Breast epithelium (tissue), 4 donors: ENCODE results near the gene TRMT44. TPM values are rescaled to one million over a fixed set of nuclear protein-coding genes. Genes with fewer than 3 reads are reported as not detected.
"Not testable (repeated sequence)": the region's sequence is repeated elsewhere in the genome, so short reads cannot be mapped to it uniquely, and the experiment has no call there.

Experiments
- DNase-seq, 2 donors: peaks; one replicate each; pipeline ENCODE4 v3.0.0-alpha.2; 2019; ENCODE audit warnings: low spot score in 2 of 2
- H3K27ac ChIP-seq, 2 donors: fragments of 200-600 bp; sonication (generic) in 1 of 2; one replicate each; pipeline ENCODE4 v1.5.1; 2016 to 2019; ENCODE audit warnings: mild to moderate bottlenecking in 1 of 2
- H3K27me3 ChIP-seq, 2 donors: fragments of 200-600 bp; sonication (generic) in 1 of 2; one replicate each; pipeline versions ENCODE4 v1.5.1 to v1.6.0; 2017 to 2019; ENCODE audit warnings: control low read depth in 1 of 2, mild to moderate bottlenecking in 1 of 2
- H3K36me3 ChIP-seq: fragments of 200-600 bp; one replicate; pipeline ENCODE4 v1.5.1; 2019
- H3K4me1 ChIP-seq, 2 donors: fragments of 200-600 bp; sonication (generic); one replicate each; pipeline ENCODE4 v1.5.1; 2016 to 2019; ENCODE audit warnings: control low read depth in 1 of 2
- H3K4me3 ChIP-seq, 3 donors: fragments of 200-600 bp; sonication (generic); 1 replicate in 2 of 3; 2 replicates in 1 of 3; pipeline ENCODE4 v1.5.1; 2016 to 2019; ENCODE audit warnings: mild to moderate bottlenecking in 3 of 3, moderate library complexity in 2 of 3
- H3K9me3 ChIP-seq, 2 donors: fragments of 200-600 bp; sonication (generic) in 1 of 2; one replicate each; pipeline ENCODE4 v1.5.1; 2016 to 2019; ENCODE audit warnings: control low read depth in 1 of 2
- POLR2A ChIP-seq: fragments of 450-650 bp; IDR thresholded peaks from one replicate; pipeline ENCODE4 v1.6.1; 2016; ENCODE audit warnings: antibody characterized with exemption, mild to moderate bottlenecking, moderate library complexity
- POLR2AphosphoS5 ChIP-seq, 3 donors: sonication (generic); formaldehyde crosslinking; IDR thresholded peaks; one replicate each; pipeline ENCODE4 v1.6.1; 2017; ENCODE audit warnings: antibody characterized with exemption in 3 of 3
- intact Hi-C: fragments of 100-400 bp; cut with DNase I; formaldehyde crosslinking; loops from one replicate; pipeline ENCODE4 v1.15.1; 2023; ENCODE audit warnings: low total_unique reads
- total RNA-seq, 3 donors: library from RNA; depleted of rRNA; stranded (reverse); fragments of >200 nt; gene quantifications; one replicate each; pipeline ENCODE4 v1.1.0, GENCODE V29; 2016
- TF ChIP-seq, protein P1 (sequence below), 3 donors: fragments of 450-650 bp; IDR thresholded peaks; one replicate each; pipeline ENCODE4 v1.5.1; 2016 to 2017; ENCODE audit warnings: antibody characterized with exemption in 3 of 3, mild to moderate bottlenecking in 3 of 3, moderate library complexity in 3 of 3

The TRMT44 gene
- total RNA-seq, 3 donors from 2014 or later = 24.6 to 47.7 (median 28.2) TPM

DNA sequence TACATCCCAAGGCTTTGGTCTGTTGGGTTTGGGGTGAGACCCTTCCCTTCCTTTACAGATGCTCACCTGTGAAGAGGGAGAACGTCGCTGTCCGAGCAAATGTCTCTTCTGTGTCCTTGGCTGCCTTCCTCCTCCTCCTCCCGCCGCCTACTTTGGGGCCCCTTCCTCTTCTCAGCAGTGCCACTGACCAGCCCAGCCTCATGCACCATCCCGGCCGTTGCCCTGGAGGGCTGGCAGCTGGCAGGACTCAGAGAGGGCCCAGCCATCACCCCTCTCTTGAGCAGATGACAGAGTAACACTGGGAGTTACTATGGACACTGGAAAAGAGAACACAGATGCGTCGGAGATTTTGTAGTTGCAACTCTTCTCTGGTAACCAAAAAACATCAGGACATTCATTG lies 68.2 kb downstream of the TRMT44 start:
- Histone ChIP-seq H3K9me3 (no peaks in the 10 kb centered on the region), H3K4me1 (peaks cover 12 to 19% of the 10 kb centered on the region in 2 donors), H3K27me3 (no peaks in the 10 kb centered on the region), H3K27ac (peak overlapping the region in 1 of 2 donors; percentile 96), H3K36me3 (no peaks in the 10 kb centered on the region), H3K4me3 (no peak overlapping the region)
- intact Hi-C loops = no loop called here
- no peak for DNase-seq
- TF ChIP-seq POLR2AphosphoS5 (IDR thresholded peaks at IDR 0.05) = no peak
- TF ChIP-seq POLR2A = no peak
- TF ChIP-seq, protein P1, sequence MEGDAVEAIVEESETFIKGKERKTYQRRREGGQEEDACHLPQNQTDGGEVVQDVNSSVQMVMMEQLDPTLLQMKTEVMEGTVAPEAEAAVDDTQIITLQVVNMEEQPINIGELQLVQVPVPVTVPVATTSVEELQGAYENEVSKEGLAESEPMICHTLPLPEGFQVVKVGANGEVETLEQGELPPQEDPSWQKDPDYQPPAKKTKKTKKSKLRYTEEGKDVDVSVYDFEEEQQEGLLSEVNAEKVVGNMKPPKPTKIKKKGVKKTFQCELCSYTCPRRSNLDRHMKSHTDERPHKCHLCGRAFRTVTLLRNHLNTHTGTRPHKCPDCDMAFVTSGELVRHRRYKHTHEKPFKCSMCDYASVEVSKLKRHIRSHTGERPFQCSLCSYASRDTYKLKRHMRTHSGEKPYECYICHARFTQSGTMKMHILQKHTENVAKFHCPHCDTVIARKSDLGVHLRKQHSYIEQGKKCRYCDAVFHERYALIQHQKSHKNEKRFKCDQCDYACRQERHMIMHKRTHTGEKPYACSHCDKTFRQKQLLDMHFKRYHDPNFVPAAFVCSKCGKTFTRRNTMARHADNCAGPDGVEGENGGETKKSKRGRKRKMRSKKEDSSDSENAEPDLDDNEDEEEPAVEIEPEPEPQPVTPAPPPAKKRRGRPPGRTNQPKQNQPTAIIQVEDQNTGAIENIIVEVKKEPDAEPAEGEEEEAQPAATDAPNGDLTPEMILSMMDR (IDR thresholded peaks at IDR 0.05) = no peak

DNA sequence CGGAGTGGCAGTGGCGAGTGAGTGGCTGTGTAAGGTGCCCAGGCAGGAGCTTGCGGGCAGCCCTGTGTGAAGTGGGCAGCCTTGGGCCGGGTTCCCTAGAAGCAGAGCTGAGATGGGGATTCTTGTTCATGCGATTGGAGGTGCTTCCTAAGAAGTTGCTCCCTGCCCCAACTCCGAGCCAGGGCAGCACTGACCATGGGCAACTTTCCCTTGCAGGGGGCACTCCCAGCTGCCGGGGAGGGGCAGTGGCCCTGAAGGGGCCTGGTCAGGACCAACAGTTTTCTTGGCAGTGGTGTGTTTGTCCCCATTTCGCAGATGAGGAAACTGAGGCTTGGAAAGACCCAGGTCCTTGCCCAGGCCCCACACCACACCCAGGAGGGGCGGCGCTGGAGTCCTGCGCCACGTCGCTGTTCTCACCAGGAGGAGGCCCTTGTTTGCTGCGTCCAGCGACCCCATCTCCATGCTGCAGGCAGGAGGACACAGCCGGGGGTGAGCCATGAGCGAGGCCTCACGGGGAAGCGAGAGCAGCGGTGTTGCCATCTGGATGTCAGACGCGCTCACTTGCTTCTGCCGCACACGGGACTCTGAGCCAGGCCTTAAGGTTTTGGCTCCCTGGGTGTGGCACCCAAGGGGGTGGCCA lies 68.9 kb downstream of the TRMT44 start:
- TF ChIP-seq, protein P1 (IDR thresholded peaks at IDR 0.05) = no peak
- TF ChIP-seq POLR2AphosphoS5 (IDR thresholded peaks at IDR 0.05) = no peak
- no peak for TF ChIP-seq POLR2A
- H3K36me3 ChIP-seq = no peaks in the 10 kb centered on the region
- H3K27me3 ChIP-seq = no peaks in the 10 kb centered on the region
- H3K27ac ChIP-seq = peak overlapping the region in 1 of 2 donors; percentile 96
- H3K4me3 ChIP-seq = no peak overlapping the region
- intact Hi-C loops = no loop called here
- H3K9me3 ChIP-seq = no peaks in the 10 kb centered on the region
- no peak for DNase-seq
- H3K4me1 ChIP-seq = peaks cover 12 to 14% of the 10 kb centered on the region in 2 donors

DNA sequence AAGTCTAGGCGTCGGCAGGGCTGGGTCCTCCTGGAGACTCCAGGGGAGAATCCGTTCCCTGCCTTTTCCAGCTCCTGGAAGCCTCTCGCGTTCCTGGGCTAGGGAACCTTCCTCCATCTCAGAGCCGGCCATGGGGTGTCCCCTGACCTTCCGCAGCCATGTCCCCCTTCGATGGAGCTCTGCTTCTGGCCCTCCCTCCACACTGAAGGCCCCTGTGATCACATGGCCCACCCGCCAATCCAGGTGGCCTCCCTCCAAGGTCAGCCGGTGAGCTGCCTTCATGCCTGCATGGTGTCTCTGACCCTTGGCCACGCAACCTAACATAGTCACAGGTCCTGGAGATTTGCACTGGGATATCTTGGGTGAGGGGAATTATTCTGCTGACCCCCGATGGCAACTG lies 69.6 kb downstream of the TRMT44 start:
- intact Hi-C loops = no loop called here
- H3K4me1 ChIP-seq = peaks cover 9 to 12% of the 10 kb centered on the region in 2 donors

DNA sequence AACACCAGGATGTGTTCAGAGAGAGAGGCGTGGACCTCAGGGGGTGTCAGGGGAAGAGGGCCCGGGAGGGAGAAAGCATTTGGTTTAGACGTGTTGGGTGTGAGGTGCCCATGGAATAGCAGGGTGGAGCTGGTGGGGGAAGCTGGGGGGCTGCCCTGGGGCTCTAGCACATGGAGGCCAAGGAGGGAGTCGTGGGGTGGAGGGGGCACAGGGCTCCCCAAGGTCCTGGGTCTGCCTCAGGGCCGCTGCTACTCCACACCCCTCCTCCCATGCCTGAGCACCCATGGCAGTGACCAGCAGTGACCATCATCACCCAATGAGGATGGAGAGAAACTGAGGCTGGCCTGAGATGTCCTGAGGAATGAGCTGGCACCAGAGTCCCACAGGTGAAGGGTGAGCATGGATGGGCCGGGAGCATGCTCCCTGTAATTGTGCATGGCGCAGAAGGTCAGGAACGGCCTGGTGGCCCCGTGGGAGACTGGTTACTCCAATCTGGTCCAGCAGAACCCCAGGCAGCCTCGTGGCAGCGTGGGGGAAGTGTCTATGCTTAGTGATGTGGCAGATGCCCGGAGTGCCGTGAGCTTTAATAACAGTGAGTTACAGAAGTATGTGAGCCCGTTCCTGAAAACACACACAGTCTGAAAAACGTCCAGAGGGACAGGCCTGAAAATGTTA lies 70.2 kb downstream of the TRMT44 start:
- TF ChIP-seq POLR2A (no peak), POLR2AphosphoS5 (IDR thresholded peaks at IDR 0.05) (no peak)
- TF ChIP-seq, protein P1 (IDR thresholded peaks at IDR 0.05) = no peak
- Histone ChIP-seq H3K27ac (no peak overlapping the region), H3K36me3 (no peaks in the 10 kb centered on the region), H3K4me3 (no peak overlapping the region), H3K9me3 (no peaks in the 10 kb centered on the region), H3K27me3 (no peaks in the 10 kb centered on the region), H3K4me1 (peaks cover 9 to 12% of the 10 kb centered on the region in 2 donors)
- intact Hi-C loops = no loop called here
- DNase-seq = no peak

More for the DNA sequence above, 69.6 kb downstream of the TRMT44 start:
- TF ChIP-seq POLR2AphosphoS5 (IDR thresholded peaks at IDR 0.05) (no peak), POLR2A (no peak)
- TF ChIP-seq, protein P1 (IDR thresholded peaks at IDR 0.05) = no peak
- no peak for DNase-seq
- H3K27me3 ChIP-seq = no peaks in the 10 kb centered on the region
- no peaks in the 10 kb centered on the region for H3K36me3 ChIP-seq
- H3K9me3 ChIP-seq = no peaks in the 10 kb centered on the region
- no peak overlapping the region for H3K27ac ChIP-seq
- no peak overlapping the region for H3K4me3 ChIP-seq

DNA sequence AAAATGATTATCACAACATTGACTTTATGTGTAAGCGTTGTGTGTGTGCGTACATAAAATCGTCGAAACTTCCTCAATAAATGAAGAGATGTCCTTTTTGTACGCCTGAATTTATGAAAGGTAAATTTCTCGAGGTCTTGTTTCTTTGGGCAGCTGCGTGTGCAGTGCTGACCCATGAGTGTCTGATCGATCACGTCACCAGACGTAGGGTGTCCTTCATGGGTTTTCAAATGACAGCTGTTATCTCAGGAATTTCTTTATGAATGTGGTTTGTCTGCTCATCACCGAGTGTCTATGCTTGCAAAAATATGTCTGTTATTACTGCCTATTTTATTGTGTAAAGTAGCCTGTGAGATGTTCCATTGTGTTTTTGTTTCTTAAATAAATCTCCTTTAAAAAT lies 71.9 kb downstream of the TRMT44 start:
- H3K4me3 ChIP-seq = no peak overlapping the region
- intact Hi-C loops = no loop called here
- no peaks in the 10 kb centered on the region for H3K9me3 ChIP-seq
- TF ChIP-seq POLR2AphosphoS5 (IDR thresholded peaks at IDR 0.05) (no peak), POLR2A (no peak)
- TF ChIP-seq, protein P1 (IDR thresholded peaks at IDR 0.05) = no peak
- DNase-seq = no peak
- H3K36me3 ChIP-seq = no peaks in the 10 kb centered on the region
- H3K27ac ChIP-seq = no peak overlapping the region
- peaks cover 0 to 1% of the 10 kb centered on the region in 2 donors for H3K4me1 ChIP-seq
- H3K27me3 ChIP-seq = no peaks in the 10 kb centered on the region

DNA sequence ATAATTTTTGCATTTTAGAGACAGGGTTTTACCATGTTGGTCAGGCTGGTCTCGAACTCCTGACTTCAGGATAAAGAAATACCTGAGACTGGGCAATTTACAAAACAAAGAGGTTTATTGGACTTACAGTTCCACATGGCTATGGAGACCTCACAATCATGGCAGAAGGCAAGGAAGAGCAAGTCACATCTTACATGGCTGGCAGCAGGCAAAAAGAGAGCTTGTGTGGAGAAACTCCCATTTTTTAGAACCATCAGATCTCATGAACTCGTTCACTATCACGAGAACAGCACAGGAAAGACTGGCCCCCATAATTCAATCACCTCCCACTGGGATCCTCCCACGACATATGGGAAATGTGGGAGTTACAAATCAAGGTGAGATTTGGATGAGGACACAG lies 72.5 kb downstream of the TRMT44 start:
- H3K4me1 ChIP-seq, H3K4me3 ChIP-seq, H3K9me3 ChIP-seq, DNase-seq, H3K27ac ChIP-seq, H3K27me3 ChIP-seq, intact Hi-C loops, H3K36me3 ChIP-seq: not testable (repeated sequence)
